ENCODE measurements around the gene POMT2.

POMT2 gene

GRCh38 chr14:77265187-77265515 is 55.5 kb downstream of the POMT2 start:
- no peak for DNase-seq

GRCh38 chr14:77264466-77265186 is 56.1 kb downstream of the POMT2 start:
- DNase-seq: no peak

GRCh38 chr14:77260631-77261030 is 60.1 kb downstream of the POMT2 start:
- DNase-seq: no peak

- DNase-seq: no peak
Measured at GRCh38 chr14:77260199-77260598, 60.5 kb downstream of the POMT2 start.

GRCh38 chr14:77259025-77259715 is 61.5 kb downstream of the POMT2 start:
- DNase-seq: no peak

GRCh38 chr14:77258566-77258965 is 62.1 kb downstream of the POMT2 start:
- DNase-seq: no peak

GRCh38 chr14:77257700-77258099 is 63.0 kb downstream of the POMT2 start:
- DNase-seq: no peak

GRCh38 chr14:77256694-77257093 is 64.0 kb downstream of the POMT2 start:
- no peak for DNase-seq

GRCh38 chr14:77253333-77254190 is 67.1 kb downstream of the POMT2 start:
- no peak for DNase-seq

- DNase-seq: no peak
Measured at GRCh38 chr14:77251870-77252269, 68.8 kb downstream of the POMT2 start.

- DNase-seq: no peak
Measured at GRCh38 chr14:77250927-77251326, 69.8 kb downstream of the POMT2 start.

- no peak for DNase-seq
Measured at GRCh38 chr14:77249286-77249685, 71.4 kb downstream of the POMT2 start.

GRCh38 chr14:77248666-77249065 is 72.0 kb downstream of the POMT2 start:
- DNase-seq: no peak

- no peak for DNase-seq
Measured at GRCh38 chr14:77246784-77247183, 73.9 kb downstream of the POMT2 start.

- no peak for DNase-seq
Measured at GRCh38 chr14:77245820-77246219, 74.9 kb downstream of the POMT2 start.

- no peak for DNase-seq
Measured at GRCh38 chr14:77243853-77244252, 76.8 kb downstream of the POMT2 start.

- DNase-seq: no peak
Measured at GRCh38 chr14:77242752-77243151, 77.9 kb downstream of the POMT2 start.

GRCh38 chr14:77241955-77242354 is 78.7 kb downstream of the POMT2 start:
- no peak for DNase-seq

- DNase-seq: no peak
Measured at GRCh38 chr14:77240336-77240915, 80.3 kb downstream of the POMT2 start.

GRCh38 chr14:77239412-77239811 is 81.3 kb downstream of the POMT2 start:
- DNase-seq: no peak

- DNase-seq: no peak
Measured at GRCh38 chr14:77238996-77239395, 81.7 kb downstream of the POMT2 start.

GRCh38 chr14:77238356-77238755 is 82.3 kb downstream of the POMT2 start:
- no peak for DNase-seq

GRCh38 chr14:77236814-77237213 is 83.9 kb downstream of the POMT2 start:
- DNase-seq: no peak
